SK-N-SH (cell line): ENCODE data around the gene NAA10. TPM values are rescaled to one million over a fixed set of nuclear protein-coding genes. Genes with fewer than 3 reads are reported as not detected.

Experiments
- CTCF ChIA-PET: fragments of 300-600, 350-600 bp; formaldehyde crosslinking; extraction: SDS; loops from one replicate; lab custom pipeline; 2021; lab: Yijun Ruan, JAX
- POLR2A ChIA-PET: fragments of 350-600 bp; sonication (Branson Sonifier 250); formaldehyde crosslinking; extraction: SDS; loops from one replicate; lab custom pipeline; 2020; ENCODE audit warnings: antibody characterized with exemption, inconsistent platforms; lab: Yijun Ruan, JAX
- DNase-seq: peaks from one replicate; pipeline ENCODE4 v3.0.0; 2012
- H2AFZ ChIP-seq: fragments of 200-600 bp; sonication (generic); 2 replicates; pipeline ENCODE4 v1.8.1; 2016; ENCODE audit warnings: antibody characterized with exemption, mild to moderate bottlenecking, low read depth
- H3F3A ChIP-seq: fragments of 200-600 bp; sonication (generic); replicated peaks from 2 replicates; pipeline ENCODE3; 2016; ENCODE audit warnings: antibody characterized with exemption, mild to moderate bottlenecking; ENCODE audit not compliant: insufficient read depth
- H3K27ac ChIP-seq, 2 experiments: fragments of 200-500 bp in 1 of 2; fragments of 200-600 bp in 1 of 2; sonication (Bioruptor generic) in 1 of 2; sonication (generic), shearing (Covaris generic) in 1 of 2; 2 replicates each; pipeline versions ENCODE4 v1.5.1 to v1.6.1; 2014 to 2016; ENCODE audit warnings: low read depth in 2 of 2, inconsistent platforms in 1 of 2, low read length in 1 of 2, mild to moderate bottlenecking in 1 of 2, mixed read lengths in 1 of 2
- H3K27me3 ChIP-seq: fragments of 200-600 bp; sonication (generic), shearing (Covaris generic); 2 replicates; pipeline ENCODE4 v1.6.1; 2016; ENCODE audit warnings: mixed run types; ENCODE audit not compliant: insufficient read depth
- H3K36me3 ChIP-seq, 2 experiments: fragments of 200-500 bp in 1 of 2; fragments of 200-600 bp in 1 of 2; sonication (Bioruptor generic) in 1 of 2; sonication (generic) in 1 of 2; replicated peaks in 1 of 2; 2 replicates each; pipeline versions ENCODE3 to v1.5.1; 2014 to 2016; ENCODE audit warnings: low read length in 1 of 2, mild to moderate bottlenecking in 1 of 2; ENCODE audit not compliant: insufficient read depth in 2 of 2, control insufficient read depth in 1 of 2
- H3K4me1 ChIP-seq, 2 experiments: fragments of 200-500 bp in 1 of 2; fragments of 200-600 bp in 1 of 2; sonication (Bioruptor generic) in 1 of 2; sonication (generic), shearing (Covaris generic) in 1 of 2; 2 replicates each; pipeline versions ENCODE4 v1.5.1 to v1.6.1; 2014 to 2016; ENCODE audit warnings: low read depth in 1 of 2, low read length in 1 of 2, mixed run types in 1 of 2; ENCODE audit not compliant: insufficient read depth in 2 of 2, control insufficient read depth in 1 of 2
- H3K4me2 ChIP-seq: fragments of 200-600 bp; sonication (generic), shearing (Covaris generic); 2 replicates; pipeline ENCODE4 v1.6.1; 2017; ENCODE audit warnings: mixed run types
- H3K4me3 ChIP-seq, 2 experiments: fragments of 200-500 bp in 1 of 2; fragments of 200-600 bp in 1 of 2; sonication (Bioruptor generic) in 1 of 2; sonication (generic), shearing (Covaris generic) in 1 of 2; 2 replicates each; pipeline versions ENCODE4 v1.5.1 to v1.8.1; 2014 to 2016; ENCODE audit warnings: low read depth in 2 of 2, inconsistent platforms in 1 of 2, low read length in 1 of 2, mild to moderate bottlenecking in 1 of 2, mixed read lengths in 1 of 2, moderate library complexity in 1 of 2
- H3K79me2 ChIP-seq: fragments of 200-600 bp; sonication (generic); 2 replicates; pipeline ENCODE4 v1.8.1; 2017; ENCODE audit warnings: mild to moderate bottlenecking; ENCODE audit not compliant: insufficient read depth
- H3K9ac ChIP-seq: fragments of 200-600 bp; sonication (generic); 2 replicates; pipeline ENCODE4 v1.6.1; 2017; ENCODE audit warnings: mixed run types
- H3K9me2 ChIP-seq: fragments of 200-600 bp; sonication (generic); 2 replicates; pipeline ENCODE4 v1.6.1; 2017; ENCODE audit warnings: mixed run types
- H3K9me3 ChIP-seq: fragments of 200-600 bp; sonication (generic); 2 replicates; pipeline ENCODE4 v1.6.1; 2017; ENCODE audit warnings: mixed run types, mild to moderate bottlenecking, moderate library complexity
- H4K20me1 ChIP-seq: fragments of 200-600 bp; sonication (generic); 2 replicates; pipeline ENCODE4 v1.6.1; 2017; ENCODE audit warnings: mild to moderate bottlenecking, mixed run types; ENCODE audit not compliant: insufficient read depth
- CHD2 ChIP-seq: fragments of 150-350 bp; IDR thresholded peaks from 2 replicates; pipeline ENCODE4 v1.6.1; 2018; ENCODE audit warnings: low read length; ENCODE audit not compliant: partially characterized antibody
- CTCF ChIP-seq: fragments of 200-600 bp; sonication (generic); IDR thresholded peaks from 2 replicates; pipeline ENCODE4 v1.6.1; 2017; ENCODE audit warnings: antibody characterized with exemption, mild to moderate bottlenecking, moderate library complexity
- ELF1 ChIP-seq: IDR thresholded peaks from 2 replicates; pipeline ENCODE4 v1.4.0; 2012
- FOXJ3 ChIP-seq: sonication (generic); formaldehyde crosslinking; IDR thresholded peaks from 2 replicates; pipeline ENCODE4 v1.5.1; 2020; ENCODE audit warnings: mild to moderate bottlenecking, missing genetic modification reagents
- GABPA ChIP-seq: IDR thresholded peaks from 2 replicates; pipeline ENCODE4 v1.4.0; 2012; ENCODE audit warnings: low read depth, mild to moderate bottlenecking
- GATA2 ChIP-seq: sonication (generic); formaldehyde crosslinking; IDR thresholded peaks from 2 replicates; pipeline ENCODE4 v1.5.0; 2020; ENCODE audit warnings: mild to moderate bottlenecking, missing genetic modification reagents
- MAX ChIP-seq: IDR thresholded peaks from 2 replicates; pipeline ENCODE4 v1.4.0; 2012; ENCODE audit warnings: low read depth
- MEF2A ChIP-seq: IDR thresholded peaks from 2 replicates; pipeline ENCODE4 v1.4.0; 2012; ENCODE audit warnings: low read depth, borderline replicate concordance
- MXI1 ChIP-seq: IDR thresholded peaks from 2 replicates; pipeline ENCODE4 v1.6.1; 2012; ENCODE audit warnings: mild to moderate bottlenecking, low read depth, low read length, improper control_type of control experiment
- NFIC ChIP-seq: IDR thresholded peaks from 2 replicates; pipeline ENCODE4 v1.4.0; 2012; ENCODE audit warnings: borderline replicate concordance
- PBX3 ChIP-seq: IDR thresholded peaks from 2 replicates; pipeline ENCODE4; 2012
- POLR2AphosphoS5 ChIP-seq: IDR thresholded peaks from 2 replicates; pipeline ENCODE4 v1.6.1; 2012; ENCODE audit warnings: low read depth, low read length
- RAD21 ChIP-seq: IDR thresholded peaks from 2 replicates; pipeline ENCODE4 v1.6.1; 2012; ENCODE audit warnings: mild to moderate bottlenecking, low read length
- REST ChIP-seq: IDR thresholded peaks from 2 replicates; pipeline ENCODE4 v1.6.1; 2012; ENCODE audit warnings: mild to moderate bottlenecking, low read depth, low read length, moderate library complexity
- TAF1 ChIP-seq: IDR thresholded peaks from 2 replicates; pipeline ENCODE4 v1.6.1; 2012; ENCODE audit warnings: low read depth, mild to moderate bottlenecking, low read length, moderate library complexity, borderline replicate concordance
- TEAD4 ChIP-seq: IDR thresholded peaks from 2 replicates; pipeline ENCODE4 v1.4.0; 2012; ENCODE audit warnings: mild to moderate bottlenecking, borderline replicate concordance; ENCODE audit not compliant: insufficient read depth
- YY1 ChIP-seq: IDR thresholded peaks from 2 replicates; pipeline ENCODE4 v1.4.0; 2012; ENCODE audit warnings: low read depth, mild to moderate bottlenecking
- ZBTB33 ChIP-seq: IDR thresholded peaks from 2 replicates; pipeline ENCODE4 v1.4.0; 2012; ENCODE audit warnings: low read depth, borderline replicate concordance
- WGBS: methylation state at CpG from one replicate; pipeline ENCODE4 v1.1.6; 2017; ENCODE audit warnings: low lambda C conversion rate; 5-methylcytosine and 5-hydroxymethylcytosine counted together
- polyA plus RNA-seq, 3 experiments: library from polyadenylated mRNA; depleted of rRNA; stranded (reverse); fragments of >200 nt; gene quantifications; 2 replicates each; pipeline ENCODE4 v1.2.3, GENCODE V29; 2012

Gene NAA10
- polyA plus RNA-seq, 1 of the 3 experiments (the other 2 are of a cell fraction) = 229 TPM

GRCh38 chrX:153939573-153939972 is 4.7 kb upstream of the NAA10 start:
- POLR2A ChIA-PET = interaction anchor here (1.2 kb wide), 1 partner anchor 11 kb away, joined by 4 read pairs; no protein-coding TSS in a partner anchor
- no peak overlapping the region for H3K4me3 ChIP-seq
- 59% methylated on average over 7 of the region's 7 CpGs for WGBS

More at GRCh38 chrX:153939573-153939972, 4.7 kb upstream of the NAA10 start:
- CTCF ChIA-PET = interaction anchor here (0.6 to 4.5 kb wide), 6 partner anchors 12 to 176 kb away, joined by 3 to 18 read pairs (median 3); no protein-coding TSS in a partner anchor
- H3K9me2 ChIP-seq = no peaks in the 10 kb centered on the region
- H3F3A ChIP-seq = no peaks in the 10 kb centered on the region
- no peak overlapping the region for H3K9ac ChIP-seq
- no peaks in the 10 kb centered on the region for H3K36me3 ChIP-seq
- TF ChIP-seq ELF1 (no peak), FOXJ3 (CRISPR knock-in tag) (no peak), MEF2A (no peak), TAF1 (no peak), PBX3 (no peak), GATA2 (no peak), YY1 (no peak), MAX (no peak), CTCF (no peak), NFIC (no peak), REST (no peak), CHD2 (no peak), MXI1 (no peak), RAD21 (no peak), GABPA (no peak), POLR2AphosphoS5 (no peak), ZBTB33 (no peak), TEAD4 (no peak)
- H3K9me3 ChIP-seq = no peaks in the 10 kb centered on the region
- H4K20me1 ChIP-seq = no peaks in the 10 kb centered on the region
- H2AFZ ChIP-seq = no peak overlapping the region
- no peak overlapping the region for H3K4me2 ChIP-seq
- H3K27me3 ChIP-seq = peaks cover 4% of the 10 kb centered on the region; the same call in 1 of the 2 replicates
- H3K79me2 ChIP-seq = peaks cover 2% of the 10 kb centered on the region
- no peak overlapping the region for H3K27ac ChIP-seq
- peaks cover 0 to 5% of the 10 kb centered on the region in 2 experiments; a peak in 1 of 4 replicates for H3K4me1 ChIP-seq
- DNase-seq = no peak
